Body of pancreas (tissue), 4 donors: ENCODE results near the gene C10orf90. TPM values are rescaled to one million over a fixed set of nuclear protein-coding genes. Genes with fewer than 3 reads are reported as not detected.

ENCODE experiments used
- ATAC-seq: fragments of 150-250 bp; one replicate; pipeline ENCODE4 v1.9.1; 2016
- DNase-seq, 4 donors: peaks; one replicate each; pipeline ENCODE4 v3.0.0-alpha.2; 2019
- H3K27ac ChIP-seq, 4 donors: fragments of 200-600 bp; sonication (generic); 1 replicate in 3 of 4; 2 replicates in 1 of 4; pipeline versions ENCODE4 v1.5.1 to v1.6.1; 2016 to 2019; ENCODE audit warnings: mild to moderate bottlenecking in 1 of 4, mixed read lengths in 1 of 4, moderate library complexity in 1 of 4
- H3K27me3 ChIP-seq, 2 donors: fragments of 200-600 bp; sonication (generic); one replicate each; pipeline ENCODE4 v1.6.0; 2016; ENCODE audit warnings: mild to moderate bottlenecking in 1 of 2
- H3K36me3 ChIP-seq, 2 donors: fragments of 200-600 bp; sonication (generic); replicated peaks in 1 of 2; 2 replicates each; pipeline ENCODE4 v1.5.1; 2016; ENCODE audit warnings: low read depth in 2 of 2; ENCODE audit not compliant: insufficient read depth in 1 of 2
- H3K4me1 ChIP-seq: fragments of 200-600 bp; sonication (generic); one replicate; pipeline ENCODE4 v1.6.0; 2016
- H3K4me3 ChIP-seq, 2 donors: fragments of 200-600 bp; sonication (generic); 1 replicate in 1 of 2; 2 replicates in 1 of 2; pipeline ENCODE4 v1.5.1; 2016 to 2019
- H3K9me3 ChIP-seq, 3 donors: fragments of 200-600 bp; sonication (generic); 1 replicate in 2 of 3; 2 replicates in 1 of 3; pipeline ENCODE4 v1.5.1; 2016
- CTCF ChIP-seq, 7 experiments: fragments of 450-650 bp in 4 of 7; fragments of 200-600 bp in 3 of 7; sonication (generic) in 3 of 7; IDR thresholded peaks; one replicate each; pipeline ENCODE4 v1.5.1; 2016 to 2019; ENCODE audit warnings: antibody characterized with exemption in 7 of 7
- POLR2A ChIP-seq, 3 donors: fragments of 450-650 bp; IDR thresholded peaks; one replicate each; pipeline ENCODE4 v1.6.1; 2016; ENCODE audit warnings: antibody characterized with exemption in 3 of 3, mild to moderate bottlenecking in 2 of 3
- WGBS, 2 donors: methylation state at CpG; one replicate each; pipeline ENCODE4 v1.1.5; 2017; 5-methylcytosine and 5-hydroxymethylcytosine counted together
- intact Hi-C: fragments of 100-400 bp; cut with DNase I; formaldehyde crosslinking; loops from one replicate; pipeline ENCODE4 v1.15.1; 2023
- total RNA-seq, 2 donors: library from RNA; depleted of rRNA; stranded (reverse); fragments of >200 nt; gene quantifications; one replicate each; pipeline ENCODE4 v1.1.0, GENCODE V29; 2016

The C10orf90 gene
- total RNA-seq, 2 donors from 2014 or later, result not detected

- TF ChIP-seq POLR2A (IDR thresholded peaks at IDR 0.05) (no peak), CTCF (IDR thresholded peaks at IDR 0.05) (no peak)
- ATAC-seq, result no peak
Measured at GRCh38 chr10:126667568-126667967, 2.9 kb downstream of the C10orf90 start.

GRCh38 chr10:126665207-126665606, 5.3 kb downstream of the C10orf90 start:
- Histone ChIP-seq H3K36me3 (no peaks in the 10 kb centered on the region), H3K4me3 (no peak overlapping the region), H3K27me3 (no peaks in the 10 kb centered on the region), H3K9me3 (no peaks in the 10 kb centered on the region), H3K27ac (no peak overlapping the region), H3K4me1 (no peaks in the 10 kb centered on the region)
- DNase-seq, result no peak
- intact Hi-C loops, result no loop called here
- TF ChIP-seq POLR2A (IDR thresholded peaks at IDR 0.05) (no peak), CTCF (IDR thresholded peaks at IDR 0.05) (no peak)
- no peak for ATAC-seq
- WGBS, 2 donors, result 83 to 92% methylated on average over 4 of the region's 4 CpGs

More at GRCh38 chr10:126667568-126667967, 2.9 kb downstream of the C10orf90 start:
- intact Hi-C loops, result no loop called here
- 90 to 98% methylated on average over 2 to 3 of the region's 3 CpGs for WGBS, 2 donors
- no peak overlapping the region for H3K27ac ChIP-seq
- no peak overlapping the region for H3K4me3 ChIP-seq
- no peaks in the 10 kb centered on the region for H3K9me3 ChIP-seq
- H3K27me3 ChIP-seq, result no peaks in the 10 kb centered on the region
- H3K4me1 ChIP-seq, result no peaks in the 10 kb centered on the region
- H3K36me3 ChIP-seq, result no peaks in the 10 kb centered on the region
- DNase-seq, result no peak

- no peak for DNase-seq
- Histone ChIP-seq H3K36me3 (no peaks in the 10 kb centered on the region), H3K4me3 (no peak overlapping the region), H3K27me3 (no peaks in the 10 kb centered on the region), H3K9me3 (no peaks in the 10 kb centered on the region), H3K4me1 (no peaks in the 10 kb centered on the region), H3K27ac (no peak overlapping the region)
- TF ChIP-seq CTCF (IDR thresholded peaks at IDR 0.05) (no peak), POLR2A (IDR thresholded peaks at IDR 0.05) (no peak)
- intact Hi-C loops, result no loop called here
- WGBS, 2 donors, result 70 to 80% methylated on average over 5 of the region's 5 CpGs
- ATAC-seq, result no peak
Measured at GRCh38 chr10:126663880-126664279, 6.6 kb downstream of the C10orf90 start.

- ATAC-seq, result peak; percentile 21
- Histone ChIP-seq H3K9me3 (no peaks in the 10 kb centered on the region), H3K36me3 (no peaks in the 10 kb centered on the region), H3K4me3 (no peak overlapping the region), H3K27me3 (no peaks in the 10 kb centered on the region), H3K4me1 (no peaks in the 10 kb centered on the region), H3K27ac (no peak overlapping the region)
- intact Hi-C loops, result no loop called here
- TF ChIP-seq POLR2A (IDR thresholded peaks at IDR 0.05) (no peak), CTCF (IDR thresholded peaks at IDR 0.05) (no peak)
- WGBS, 2 donors, result 75 to 78% methylated on average over 9 of the region's 9 CpGs
- DNase-seq, result peak in 2 of 4 donors; percentile 26 to 44
Measured at GRCh38 chr10:126663328-126663727, 7.2 kb downstream of the C10orf90 start.

- H3K36me3 ChIP-seq, result no peaks in the 10 kb centered on the region
- no peak overlapping the region for H3K27ac ChIP-seq
- H3K27me3 ChIP-seq, result no peaks in the 10 kb centered on the region
- intact Hi-C loops, result no loop called here
- no peak for TF ChIP-seq POLR2A (IDR thresholded peaks at IDR 0.05)
- TF ChIP-seq CTCF (IDR thresholded peaks at IDR 0.05), result no peak
- no peak overlapping the region for H3K4me3 ChIP-seq
- H3K4me1 ChIP-seq, result no peaks in the 10 kb centered on the region
- DNase-seq, result no peak
- no peak for ATAC-seq
- no peaks in the 10 kb centered on the region for H3K9me3 ChIP-seq
- WGBS, 2 donors, result 69 to 82% methylated on average over 4 of the region's 4 CpGs
Measured at GRCh38 chr10:126661841-126662515, 8.5 kb downstream of the C10orf90 start.
